CD4-positive, alpha-beta T cell treated with Interleukin-12 subunit alpha and Interleukin-12 subunit beta, for 1 hour (primary cell): ENCODE results near the gene PRSS27.

Source experiments
- DNase-seq: peaks from one replicate; pipeline ENCODE4 v3.0.0-alpha.2; 2020

Gene PRSS27

DNA sequence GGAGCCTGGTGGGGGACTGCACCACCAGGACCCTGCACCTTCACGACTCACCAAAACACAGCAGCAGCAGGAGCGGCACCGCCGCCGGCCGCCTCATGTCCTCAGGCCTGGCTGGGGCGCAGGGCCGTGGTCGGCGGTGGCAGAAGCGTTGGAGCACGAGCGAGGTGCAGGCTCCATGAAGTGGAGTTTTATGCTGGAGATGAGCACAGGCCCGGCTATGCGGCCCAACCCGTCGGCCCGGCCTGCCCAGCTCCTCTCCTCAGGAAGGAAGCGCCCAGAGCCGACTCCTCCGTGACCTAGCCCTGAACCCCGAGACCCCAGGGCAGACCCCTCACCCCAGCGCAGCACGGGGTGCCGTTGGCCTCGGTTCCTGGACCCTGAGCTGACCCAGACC is at the start of gene PRSS27:
PRSS27 (minus strand) TSS at position 161 of the 394 bp plus-strand sequence; CDS start at position 97, 64 bp downstream.
- DNase-seq: no peak

DNA sequence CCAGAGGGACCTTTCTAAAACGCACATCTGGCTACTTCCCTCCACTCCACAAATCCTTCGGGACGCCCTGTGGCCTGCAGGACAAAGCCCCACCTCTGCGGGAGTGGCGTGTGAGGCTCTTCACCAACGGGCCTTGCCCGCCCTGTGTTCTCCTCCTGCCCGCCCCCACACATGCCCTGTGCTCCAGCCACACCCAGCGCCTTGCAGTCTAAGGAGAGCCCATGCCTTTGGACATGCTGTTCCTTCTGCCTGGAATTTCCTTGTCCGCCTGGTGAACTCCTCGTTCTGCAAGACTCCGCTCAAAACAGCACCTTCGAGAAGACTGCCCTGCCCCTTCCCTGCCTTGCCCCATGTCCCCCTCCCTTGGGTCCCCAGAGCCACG is 49.6 kb upstream of the PRSS27 start:
- no peak for DNase-seq

- no peak for DNase-seq
Measured at GRCh38 chr16:2769100-2769529, 49.1 kb upstream of the PRSS27 start.

GRCh38 chr16:2768403-2769089 is 48.5 kb upstream of the PRSS27 start:
- no peak for DNase-seq

- no peak for DNase-seq
Measured at GRCh38 chr16:2767891-2768290, 47.9 kb upstream of the PRSS27 start.

DNA sequence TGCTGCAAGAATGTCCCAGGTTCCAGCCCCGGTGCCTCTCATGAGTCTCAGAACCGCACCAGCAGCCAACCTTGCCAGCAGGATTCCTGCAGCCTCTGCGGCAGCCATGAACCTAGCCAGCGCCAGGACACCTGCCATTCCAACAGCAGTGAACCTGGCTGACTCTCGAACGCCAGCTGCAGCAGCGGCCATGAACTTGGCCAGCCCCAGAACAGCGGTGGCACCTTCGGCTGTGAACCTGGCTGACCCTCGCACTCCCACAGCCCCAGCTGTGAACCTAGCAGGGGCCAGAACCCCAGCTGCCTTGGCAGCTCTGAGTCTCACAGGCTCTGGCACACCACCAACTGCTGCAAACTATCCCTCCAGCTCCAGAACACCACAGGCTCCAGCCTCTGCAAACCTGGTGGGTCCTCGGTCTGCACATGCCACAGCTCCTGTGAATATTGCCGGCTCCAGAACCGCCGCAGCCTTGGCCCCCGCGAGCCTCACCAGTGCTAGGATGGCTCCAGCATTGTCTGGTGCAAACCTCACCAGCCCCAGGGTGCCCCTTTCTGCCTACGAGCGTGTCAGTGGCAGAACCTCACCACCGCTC is 47.2 kb upstream of the PRSS27 start:
- no peak for DNase-seq

DNA sequence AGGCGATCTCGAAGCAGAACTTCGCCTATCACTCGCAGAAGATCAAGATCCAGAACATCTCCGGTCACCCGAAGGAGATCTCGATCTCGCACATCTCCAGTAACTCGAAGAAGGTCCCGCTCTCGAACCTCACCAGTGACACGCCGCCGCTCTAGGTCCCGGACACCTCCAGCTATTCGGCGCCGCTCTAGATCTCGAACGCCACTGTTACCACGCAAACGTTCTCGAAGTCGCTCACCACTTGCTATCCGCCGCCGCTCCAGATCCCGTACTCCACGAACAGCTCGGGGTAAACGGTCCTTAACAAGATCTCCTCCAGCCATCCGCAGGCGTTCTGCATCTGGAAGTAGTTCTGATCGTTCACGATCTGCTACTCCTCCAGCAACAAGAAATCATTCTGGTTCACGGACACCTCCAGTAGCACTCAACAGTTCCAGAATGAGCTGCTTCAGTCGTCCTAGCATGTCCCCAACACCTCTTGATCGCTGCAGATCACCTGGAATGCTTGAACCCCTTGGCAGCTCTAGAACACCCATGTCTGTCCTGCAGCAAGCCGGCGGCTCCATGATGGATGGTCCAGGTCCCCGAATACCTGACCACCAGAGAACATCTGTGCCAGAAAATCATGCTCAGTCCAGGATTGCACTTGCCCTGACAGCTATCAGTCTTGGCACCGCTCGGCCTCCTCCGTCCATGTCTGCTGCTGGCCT is 46.6 kb upstream of the PRSS27 start:
- DNase-seq: no peak

DNA sequence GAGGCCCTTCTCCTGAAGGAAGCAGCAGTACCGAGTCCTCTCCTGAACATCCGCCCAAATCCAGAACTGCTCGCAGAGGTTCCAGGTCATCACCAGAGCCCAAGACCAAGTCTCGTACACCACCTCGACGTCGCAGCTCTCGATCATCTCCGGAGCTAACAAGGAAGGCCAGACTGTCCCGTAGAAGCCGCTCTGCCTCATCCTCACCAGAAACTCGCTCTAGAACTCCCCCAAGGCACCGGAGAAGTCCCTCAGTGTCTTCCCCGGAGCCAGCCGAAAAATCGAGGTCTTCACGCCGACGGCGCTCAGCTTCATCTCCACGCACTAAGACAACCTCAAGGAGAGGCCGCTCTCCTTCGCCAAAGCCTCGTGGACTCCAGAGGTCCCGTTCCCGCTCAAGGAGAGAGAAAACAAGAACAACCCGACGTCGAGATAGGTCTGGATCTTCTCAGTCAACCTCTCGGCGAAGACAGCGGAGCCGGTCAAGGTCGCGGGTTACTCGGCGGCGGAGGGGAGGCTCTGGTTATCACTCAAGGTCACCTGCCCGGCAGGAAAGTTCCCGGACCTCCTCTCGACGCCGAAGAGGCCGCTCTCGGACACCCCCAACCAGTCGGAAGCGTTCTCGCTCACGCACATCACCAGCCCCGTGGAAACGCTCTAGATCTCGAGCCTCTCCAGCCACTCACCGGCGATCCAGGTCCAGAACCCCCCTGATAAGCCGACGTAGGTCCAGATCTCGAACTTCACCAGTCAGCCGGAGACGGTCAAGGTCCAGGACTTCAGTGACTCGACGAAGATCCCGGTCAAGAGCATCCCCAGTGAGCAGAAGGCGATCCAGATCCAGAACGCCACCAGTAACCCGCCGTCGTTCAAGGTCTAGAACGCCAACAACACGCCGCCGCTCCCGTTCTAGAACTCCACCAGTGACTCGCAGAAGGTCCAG is 45.7 kb upstream of the PRSS27 start:
- no peak for DNase-seq

GRCh38 chr16:2764718-2765117 is 44.7 kb upstream of the PRSS27 start:
- DNase-seq: no peak

DNA sequence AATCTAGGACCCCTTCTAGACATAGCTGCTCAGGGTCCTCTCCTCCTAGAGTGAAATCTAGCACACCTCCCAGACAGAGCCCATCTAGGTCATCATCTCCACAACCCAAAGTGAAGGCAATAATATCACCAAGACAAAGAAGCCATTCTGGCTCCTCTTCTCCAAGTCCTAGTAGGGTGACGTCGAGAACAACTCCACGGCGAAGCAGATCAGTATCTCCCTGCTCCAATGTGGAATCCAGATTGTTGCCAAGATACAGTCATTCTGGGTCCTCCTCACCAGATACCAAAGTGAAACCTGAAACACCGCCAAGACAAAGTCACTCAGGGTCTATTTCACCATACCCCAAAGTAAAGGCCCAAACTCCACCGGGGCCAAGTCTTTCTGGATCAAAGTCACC is 43.1 kb upstream of the PRSS27 start:
- no peak for DNase-seq

DNA sequence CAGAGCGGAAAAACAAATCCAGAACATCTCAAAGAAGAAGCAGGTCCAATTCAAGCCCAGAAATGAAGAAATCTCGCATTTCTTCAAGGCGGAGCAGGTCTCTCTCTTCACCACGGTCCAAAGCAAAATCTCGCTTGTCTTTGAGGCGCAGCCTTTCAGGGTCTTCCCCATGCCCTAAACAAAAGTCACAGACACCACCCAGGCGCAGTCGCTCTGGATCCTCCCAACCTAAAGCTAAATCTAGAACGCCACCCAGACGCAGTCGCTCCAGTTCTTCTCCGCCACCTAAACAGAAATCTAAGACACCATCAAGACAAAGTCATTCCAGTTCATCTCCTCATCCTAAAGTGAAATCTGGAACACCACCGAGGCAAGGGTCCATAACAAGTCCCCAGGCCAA is 42.7 kb upstream of the PRSS27 start:
- no peak for DNase-seq

- no peak for DNase-seq
Measured at GRCh38 chr16:2761886-2762583, 42.0 kb upstream of the PRSS27 start.

GRCh38 chr16:2761472-2761871 is 41.4 kb upstream of the PRSS27 start:
- no peak for DNase-seq

- no peak for DNase-seq
Measured at GRCh38 chr16:2757344-2757743, 37.3 kb upstream of the PRSS27 start.

- DNase-seq: no peak
Measured at GRCh38 chr16:2756288-2757015, 36.4 kb upstream of the PRSS27 start.

GRCh38 chr16:2755158-2755557 is 35.1 kb upstream of the PRSS27 start:
- DNase-seq: no peak

DNA sequence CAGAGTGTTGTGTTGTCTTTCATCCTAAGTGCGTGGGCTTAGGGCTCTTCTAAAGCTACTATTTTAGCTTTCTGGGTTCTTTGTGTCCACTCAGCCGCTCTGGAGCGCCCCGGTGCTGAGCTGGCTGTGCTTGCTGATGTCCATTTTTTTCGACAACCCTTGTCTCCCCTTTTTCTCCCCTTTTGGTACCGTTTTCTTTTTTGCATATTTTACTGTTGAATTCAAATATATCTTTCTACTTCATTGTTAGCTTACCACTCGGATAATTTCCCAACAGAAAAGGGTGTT is 33.7 kb upstream of the PRSS27 start:
- no peak for DNase-seq

GRCh38 chr16:2752850-2753732 is 33.1 kb upstream of the PRSS27 start:
- DNase-seq: peak; percentile 74

- DNase-seq: peak; percentile 96
Measured at GRCh38 chr16:2752035-2752849, 32.2 kb upstream of the PRSS27 start, which contains the start of gene SRRM2. Gene SRRM2 (plus strand): TSS chr16:2752638. CDS start chr16:2756365, 3,727 bp downstream.

GRCh38 chr16:2751577-2752034 is 31.6 kb upstream of the PRSS27 start:
- no peak for DNase-seq
